NCI-H2171 (cell line): ENCODE data around the gene ZXDC.

Experiments used
- DNase-seq: peaks from one replicate; lab custom pipeline; 2025; lab: John Stamatoyannopoulos, UW

The ZXDC gene

GRCh38 chr3:126510308-126510910 lies 34.7 kb upstream of the ZXDC start:
- no peak for DNase-seq

GRCh38 chr3:126509597-126510307 lies 34.1 kb upstream of the ZXDC start:
- DNase-seq: peak; percentile 3

- DNase-seq: no peak
These were observed 32.9 kb upstream of the ZXDC start for GRCh38 chr3:126508564-126508964.

- no peak for DNase-seq
These were observed 32.2 kb upstream of the ZXDC start for GRCh38 chr3:126507886-126508285.

GRCh38 chr3:126503701-126504100 lies 28.0 kb upstream of the ZXDC start:
- DNase-seq: no peak

GRCh38 chr3:126502656-126503055 lies 27.0 kb upstream of the ZXDC start:
- no peak for DNase-seq

- DNase-seq: peak; percentile 7
These were observed 26.0 kb upstream of the ZXDC start for GRCh38 chr3:126501736-126502135.

GRCh38 chr3:126501054-126501453 lies 25.4 kb upstream of the ZXDC start:
- no peak for DNase-seq

- DNase-seq: no peak
These were observed 24.3 kb upstream of the ZXDC start for GRCh38 chr3:126500016-126500415.

- no peak for DNase-seq
These were observed 23.7 kb upstream of the ZXDC start for GRCh38 chr3:126499401-126499800.

GRCh38 chr3:126498929-126499328 lies 23.2 kb upstream of the ZXDC start:
- DNase-seq: no peak

GRCh38 chr3:126498461-126498860 lies 22.8 kb upstream of the ZXDC start:
- DNase-seq: no peak

GRCh38 chr3:126497956-126498355 lies 22.3 kb upstream of the ZXDC start:
- DNase-seq: no peak

GRCh38 chr3:126496894-126497850 lies 21.5 kb upstream of the ZXDC start:
- DNase-seq: no peak

GRCh38 chr3:126495786-126496185 lies 20.1 kb upstream of the ZXDC start:
- DNase-seq: no peak

GRCh38 chr3:126494970-126495230 lies 19.2 kb upstream of the ZXDC start:
- no peak for DNase-seq

GRCh38 chr3:126494204-126494969 lies 18.7 kb upstream of the ZXDC start:
- DNase-seq: no peak

GRCh38 chr3:126493739-126494138 lies 18.0 kb upstream of the ZXDC start:
- no peak for DNase-seq

- DNase-seq: no peak
These were observed 17.4 kb upstream of the ZXDC start for GRCh38 chr3:126493051-126493450.

GRCh38 chr3:126491221-126492013 lies 15.7 kb upstream of the ZXDC start:
- DNase-seq: no peak

GRCh38 chr3:126490619-126491018 lies 14.9 kb upstream of the ZXDC start:
- DNase-seq: peak; percentile 18
